ENCODE data around the gene STAG2. TPM values are rescaled to one million over a fixed set of nuclear protein-coding genes. Genes with fewer than 3 reads are reported as not detected.
A peak's percentile ranks its signal among the peaks of the same experiment; 100 is the strongest.
"Not testable (repeated sequence)": the region's sequence is repeated elsewhere in the genome, so short reads cannot be mapped to it uniquely, and the experiment has no call there.

The STAG2 gene
- total RNA-seq, 2 experiments from 2014 or later = 89.5 to 107 TPM

GRCh38 chrX:124023838-124024238 is 62.3 kb downstream of the STAG2 start:
- ChIA-PET CTCF (no interaction called here), POLR2A (no interaction called here)
- DNase-seq = no peak

GRCh38 chrX:124026529-124026928 is 65.0 kb downstream of the STAG2 start:
- H3K4me1 Mint-ChIP-seq = peaks cover 3% of the 10 kb centered on the region
- no peaks in the 10 kb centered on the region for H3K27me3 Mint-ChIP-seq
- H3K4me3 Mint-ChIP-seq = no peak overlapping the region
- ChIA-PET CTCF (no interaction called here), POLR2A (no interaction called here)
- H3K9me3 Mint-ChIP-seq = no peaks in the 10 kb centered on the region
- peaks cover 10% of the 10 kb centered on the region for H3K36me3 Mint-ChIP-seq (ENCODE audit: low read depth)
- no peak overlapping the region for H3K27ac Mint-ChIP-seq
- no peak for DNase-seq

More at GRCh38 chrX:124023838-124024238, 62.3 kb downstream of the STAG2 start:
- no peaks in the 10 kb centered on the region for H3K27me3 Mint-ChIP-seq
- no peak overlapping the region for H3K4me3 Mint-ChIP-seq
- H3K36me3 Mint-ChIP-seq (ENCODE audit: low read depth) = peaks cover 10% of the 10 kb centered on the region
- no peak overlapping the region for H3K27ac Mint-ChIP-seq
- no peaks in the 10 kb centered on the region for H3K9me3 Mint-ChIP-seq
- peaks cover 3% of the 10 kb centered on the region for H3K4me1 Mint-ChIP-seq

DNA sequence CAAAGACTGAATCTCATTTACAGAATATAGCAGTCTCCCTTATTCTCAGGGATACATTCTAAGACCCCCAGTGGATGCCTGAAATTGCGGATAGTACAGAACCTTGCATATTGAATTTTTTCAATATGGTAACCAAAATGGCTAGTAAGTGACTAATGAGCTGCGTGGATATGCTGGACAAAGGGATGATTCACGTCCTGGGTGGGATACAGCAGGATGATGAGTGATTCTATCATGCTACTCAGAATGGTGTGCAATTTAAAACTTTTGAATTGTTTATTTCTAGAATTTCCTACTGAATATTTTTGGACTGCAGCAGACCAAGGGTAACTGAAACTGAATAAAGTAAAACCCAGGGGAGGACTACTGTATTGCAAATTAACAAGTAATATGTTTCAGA is 66.7 kb downstream of the STAG2 start:
- H3K9me3 Mint-ChIP-seq = no peaks in the 10 kb centered on the region

GRCh38 chrX:124030520-124030919 is 69.0 kb downstream of the STAG2 start:
- H3K36me3 Mint-ChIP-seq (ENCODE audit: low read depth) = peaks cover 15% of the 10 kb centered on the region
- H3K27ac Mint-ChIP-seq = no peak overlapping the region
- no peaks in the 10 kb centered on the region for H3K27me3 Mint-ChIP-seq
- H3K9me3 Mint-ChIP-seq = no peaks in the 10 kb centered on the region
- CTCF ChIA-PET = no interaction called here
- POLR2A ChIA-PET = no interaction called here
- peaks cover 1% of the 10 kb centered on the region for H3K4me1 Mint-ChIP-seq
- H3K4me3 Mint-ChIP-seq = no peak overlapping the region
- no peak for DNase-seq

More for the DNA sequence above, 66.7 kb downstream of the STAG2 start:
- H3K27me3 Mint-ChIP-seq = no peaks in the 10 kb centered on the region
- no peak overlapping the region for H3K4me3 Mint-ChIP-seq
- DNase-seq = no peak
- H3K4me1 Mint-ChIP-seq = peaks cover 3% of the 10 kb centered on the region
- no peak overlapping the region for H3K27ac Mint-ChIP-seq
- CTCF ChIA-PET = no interaction called here
- POLR2A ChIA-PET = no interaction called here
- H3K36me3 Mint-ChIP-seq (ENCODE audit: low read depth) = peaks cover 8% of the 10 kb centered on the region

DNA sequence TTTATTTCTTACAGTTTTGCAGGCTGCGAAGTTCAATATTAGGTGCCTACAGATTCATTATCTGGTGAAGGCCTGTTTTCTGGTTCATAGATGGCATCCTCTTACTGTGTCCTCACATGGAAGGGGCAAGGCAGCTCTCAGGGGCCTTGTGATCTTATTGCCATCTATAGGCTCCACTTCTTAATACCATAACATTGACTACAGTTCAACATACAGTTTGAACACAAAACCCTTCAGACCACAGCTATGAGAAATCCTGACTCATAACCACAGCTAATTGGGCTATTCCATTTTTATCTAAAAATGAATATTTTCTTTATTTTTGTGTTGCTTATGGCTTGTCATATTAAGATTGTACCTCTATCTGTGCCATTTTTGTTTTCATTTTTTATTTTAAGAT is 72.3 kb downstream of the STAG2 start:
- no peak overlapping the region for H3K4me3 Mint-ChIP-seq
- no peaks in the 10 kb centered on the region for H3K27me3 Mint-ChIP-seq
- no peaks in the 10 kb centered on the region for H3K9me3 Mint-ChIP-seq
- H3K36me3 Mint-ChIP-seq (ENCODE audit: low read depth) = peaks cover 12% of the 10 kb centered on the region
- H3K27ac Mint-ChIP-seq = no peak overlapping the region
- H3K4me1 Mint-ChIP-seq = peaks cover 1% of the 10 kb centered on the region
- CTCF ChIA-PET = interaction anchor here (1.5 kb wide), 1 partner anchor 10 kb away, joined by 6 read pairs; no protein-coding TSS in a partner anchor
- DNase-seq = no peak
- POLR2A ChIA-PET = no interaction called here

- no peaks in the 10 kb centered on the region for H3K9me3 Mint-ChIP-seq
- ChIA-PET CTCF (interaction anchor here (0.6 kb wide), 1 partner anchor 33 kb away, joined by 3 read pairs; no protein-coding TSS in a partner anchor), POLR2A (no interaction called here)
- peaks cover 7% of the 10 kb centered on the region for H3K4me1 Mint-ChIP-seq
- DNase-seq = no peak
- H3K27ac Mint-ChIP-seq = no peak overlapping the region
- no peak overlapping the region for H3K4me3 Mint-ChIP-seq
- no peaks in the 10 kb centered on the region for H3K27me3 Mint-ChIP-seq
- peaks cover 12% of the 10 kb centered on the region for H3K36me3 Mint-ChIP-seq (ENCODE audit: low read depth)
Observed at GRCh38 chrX:124035657-124036056, 74.2 kb downstream of the STAG2 start.

DNA sequence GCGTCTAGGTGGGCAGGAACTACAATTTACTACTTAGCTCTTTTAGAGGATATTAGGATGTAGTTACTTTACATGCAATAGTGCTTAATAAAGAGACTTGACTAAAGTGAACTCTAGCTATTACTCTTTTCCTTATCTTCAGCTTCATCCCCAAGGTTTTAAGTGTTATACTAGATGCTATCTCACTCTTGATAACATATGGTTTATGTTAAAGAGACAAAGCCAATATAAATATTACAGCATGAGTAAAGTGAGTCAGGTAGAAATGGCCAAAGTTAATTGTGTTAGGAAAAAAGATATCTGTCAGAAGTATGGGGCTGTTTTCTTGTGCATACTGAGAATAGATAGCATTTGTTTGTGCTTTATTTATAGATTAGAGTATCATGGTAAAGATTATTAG is 80.5 kb downstream of the STAG2 start:
- ChIA-PET CTCF (interaction anchor here (0.5 kb wide), 1 partner anchor 130 kb away, joined by 3 read pairs; no protein-coding TSS in a partner anchor), POLR2A (no interaction called here)
- Mint-ChIP-seq H3K36me3 (ENCODE audit: low read depth) (peaks cover 30% of the 10 kb centered on the region), H3K27me3 (no peaks in the 10 kb centered on the region), H3K9me3 (no peaks in the 10 kb centered on the region), H3K4me1 (peaks cover 17% of the 10 kb centered on the region), H3K4me3 (no peak overlapping the region), H3K27ac (no peak overlapping the region)
- DNase-seq = no peak

DNA sequence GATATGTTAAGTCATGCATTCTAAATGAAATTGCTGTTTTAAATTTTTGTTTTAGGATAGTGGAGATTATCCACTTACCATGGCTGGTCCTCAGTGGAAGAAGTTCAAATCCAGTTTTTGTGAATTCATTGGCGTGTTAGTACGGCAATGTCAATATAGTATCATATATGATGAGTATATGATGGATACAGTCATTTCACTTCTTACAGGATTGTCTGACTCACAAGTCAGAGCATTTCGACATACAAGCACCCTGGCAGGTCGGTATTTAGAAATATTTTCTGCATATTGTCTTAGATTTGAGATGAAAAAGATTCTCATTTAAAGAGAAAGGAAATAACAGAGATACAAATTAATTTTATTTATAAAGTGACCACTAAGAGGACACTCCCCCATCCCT is 83.6 kb downstream of the STAG2 start:
- H3K4me1 Mint-ChIP-seq = peaks cover 15% of the 10 kb centered on the region
- ChIA-PET CTCF (interaction anchor here (1.0 kb wide), 1 partner anchor 10 kb away, joined by 3 read pairs; no protein-coding TSS in a partner anchor), POLR2A (no interaction called here)
- H3K9me3 Mint-ChIP-seq = no peaks in the 10 kb centered on the region
- no peaks in the 10 kb centered on the region for H3K27me3 Mint-ChIP-seq
- DNase-seq = no peak
- no peak overlapping the region for H3K27ac Mint-ChIP-seq
- H3K36me3 Mint-ChIP-seq (ENCODE audit: low read depth) = peaks cover 26% of the 10 kb centered on the region
- H3K4me3 Mint-ChIP-seq = no peak overlapping the region

DNA sequence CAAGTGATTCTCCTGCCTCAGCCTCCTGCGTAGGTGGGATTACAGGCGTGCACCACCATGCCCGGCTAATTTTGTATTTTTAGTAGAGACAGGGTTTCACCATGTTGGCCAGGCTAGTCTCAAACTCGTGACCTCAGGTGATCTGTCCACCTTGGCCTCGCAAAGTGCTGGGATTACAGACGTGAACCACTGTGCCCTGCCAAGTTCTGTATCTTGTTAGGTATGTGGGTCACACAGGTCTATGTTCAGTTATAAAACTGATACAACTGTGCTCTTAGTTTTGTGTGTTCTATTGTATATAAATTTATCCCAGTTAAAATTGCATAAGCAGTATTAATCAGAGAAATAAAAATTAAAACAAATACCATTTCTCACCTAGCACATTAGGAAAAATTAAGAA is 122.9 kb downstream of the STAG2 start:
- Mint-ChIP-seq H3K36me3 (ENCODE audit: low read depth) (peaks cover 48% of the 10 kb centered on the region), H3K4me1 (peaks cover 29% of the 10 kb centered on the region)
- H3K9me3 Mint-ChIP-seq, H3K4me3 Mint-ChIP-seq, DNase-seq, POLR2A ChIA-PET, H3K27ac Mint-ChIP-seq, CTCF ChIA-PET, H3K27me3 Mint-ChIP-seq: not testable (repeated sequence)

GRCh38 chrX:124085063-124085462 is 123.6 kb downstream of the STAG2 start:
- CTCF ChIA-PET = no interaction called here
- peak overlapping the region; percentile 81 for H3K27ac Mint-ChIP-seq
- peaks cover 30% of the 10 kb centered on the region for H3K4me1 Mint-ChIP-seq

GRCh38 chrX:124086411-124086810 is 124.9 kb downstream of the STAG2 start:
- ChIA-PET CTCF (interaction anchor here (0.5 to 1.0 kb wide), 3 partner anchors 8 to 489 kb away, joined by 3 to 4 read pairs (median 3); no protein-coding TSS in a partner anchor), POLR2A (no interaction called here)
- peaks cover 49% of the 10 kb centered on the region for H3K36me3 Mint-ChIP-seq (ENCODE audit: low read depth)
- peak overlapping the region; percentile 15 for H3K4me3 Mint-ChIP-seq
- H3K27ac Mint-ChIP-seq = peak overlapping the region; percentile 81
- peak; percentile 60 for DNase-seq
- H3K27me3 Mint-ChIP-seq = no peaks in the 10 kb centered on the region
- no peaks in the 10 kb centered on the region for H3K9me3 Mint-ChIP-seq
- H3K4me1 Mint-ChIP-seq = peaks cover 30% of the 10 kb centered on the region

More at GRCh38 chrX:124085063-124085462, 123.6 kb downstream of the STAG2 start:
- Mint-ChIP-seq H3K4me3 (no peak overlapping the region), H3K9me3 (no peaks in the 10 kb centered on the region), H3K27me3 (no peaks in the 10 kb centered on the region), H3K36me3 (ENCODE audit: low read depth) (peaks cover 51% of the 10 kb centered on the region)
- DNase-seq = no peak
- POLR2A ChIA-PET = no interaction called here

- Mint-ChIP-seq H3K27me3 (no peaks in the 10 kb centered on the region), H3K36me3 (ENCODE audit: low read depth) (peaks cover 54% of the 10 kb centered on the region), H3K4me1 (peaks cover 26% of the 10 kb centered on the region), H3K4me3 (no peak overlapping the region), H3K9me3 (no peaks in the 10 kb centered on the region), H3K27ac (peak overlapping the region; percentile 81)
- ChIA-PET POLR2A (no interaction called here), CTCF (interaction anchor here (0.5 to 1.0 kb wide), 3 partner anchors 9 to 488 kb away, joined by 3 to 4 read pairs (median 3); no protein-coding TSS in a partner anchor)
- DNase-seq = no peak
Observed at GRCh38 chrX:124087000-124087746, 125.7 kb downstream of the STAG2 start.

DNA sequence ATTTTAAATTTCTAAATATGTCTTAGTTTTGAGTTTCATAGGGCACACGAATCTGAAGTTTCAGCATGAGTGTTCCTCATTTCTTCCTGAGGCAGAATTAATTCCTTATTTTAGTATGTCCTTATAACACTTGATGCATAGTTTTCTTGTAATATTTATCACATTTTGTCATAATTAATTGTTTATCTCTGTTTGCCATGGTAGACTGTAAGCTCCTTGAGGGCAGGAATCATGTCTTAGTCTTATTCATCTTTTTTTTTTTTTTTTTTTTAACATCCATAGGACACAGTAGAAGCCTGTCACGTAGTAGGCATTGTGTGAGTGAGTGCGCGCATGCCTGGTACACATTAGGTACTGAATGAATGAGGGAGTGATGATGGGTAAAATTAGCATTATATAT is 131.7 kb downstream of the STAG2 start:
- Mint-ChIP-seq H3K4me1 (peaks cover 1% of the 10 kb centered on the region), H3K27ac (peak overlapping the region; percentile 17), H3K36me3 (ENCODE audit: low read depth) (peaks cover 47% of the 10 kb centered on the region), H3K4me3 (no peak overlapping the region), H3K27me3 (no peaks in the 10 kb centered on the region), H3K9me3 (no peaks in the 10 kb centered on the region)
- ChIA-PET CTCF (no interaction called here), POLR2A (no interaction called here)
- no peak for DNase-seq

DNA sequence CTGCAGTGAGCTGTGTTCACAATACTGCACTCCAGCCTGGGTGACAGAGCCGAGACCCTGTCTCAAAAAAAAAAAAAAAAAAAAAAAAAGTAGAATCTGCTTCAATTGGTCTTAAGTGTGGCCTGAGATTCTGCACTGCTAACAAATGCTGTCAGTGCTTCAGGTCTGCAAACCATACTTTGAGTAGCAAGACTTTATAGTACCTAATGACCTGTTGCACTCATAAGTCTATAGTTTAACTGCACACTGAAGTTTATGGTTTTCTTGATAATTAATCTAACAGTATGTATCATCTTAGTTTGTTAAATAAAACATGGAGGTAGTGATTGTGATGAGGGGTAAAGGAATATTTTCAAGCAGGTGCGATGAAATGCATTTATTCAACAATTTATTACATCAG is 135.6 kb downstream of the STAG2 start:
- no peak for DNase-seq
- POLR2A ChIA-PET = no interaction called here
- CTCF ChIA-PET = no interaction called here
- Mint-ChIP-seq H3K27me3 (no peaks in the 10 kb centered on the region), H3K27ac (no peak overlapping the region), H3K9me3 (no peaks in the 10 kb centered on the region), H3K36me3 (ENCODE audit: low read depth) (peaks cover 30% of the 10 kb centered on the region), H3K4me3 (no peak overlapping the region), H3K4me1 (no peaks in the 10 kb centered on the region)
